Mesenchymal stem cell (in vitro differentiated cells and primary cell): ENCODE data around the gene GNAI2.
A peak's percentile ranks its signal among the peaks of the same experiment; 100 is the strongest.

Experiments
- DNase-seq: peaks from one replicate; pipeline ENCODE4 v3.0.0-alpha.2; 2013
- H2AFZ ChIP-seq: one replicate; pipeline ENCODE4 v1.6.1; 2013; ENCODE audit warnings: low read depth, mild to moderate bottlenecking, control low read depth, inconsistent platforms, low read length, moderate library complexity
- H2AK5ac ChIP-seq: 2 replicates; pipeline ENCODE4 v1.6.1; 2013; ENCODE audit warnings: low read length, moderate library complexity, mild to moderate bottlenecking, inconsistent platforms; ENCODE audit not compliant: severe bottlenecking
- H2BK120ac ChIP-seq: one replicate; pipeline ENCODE4 v1.6.1; 2013; ENCODE audit warnings: low read depth, mild to moderate bottlenecking, inconsistent platforms, low read length, moderate library complexity
- H2BK12ac ChIP-seq, 2 experiments: one replicate each; pipeline ENCODE4 v1.6.1; 2013; ENCODE audit warnings: inconsistent platforms in 2 of 2, low read length in 2 of 2, mild to moderate bottlenecking in 2 of 2, moderate library complexity in 2 of 2, control low read depth in 1 of 2
- H2BK15ac ChIP-seq: one replicate; pipeline ENCODE4 v1.6.1; 2013; ENCODE audit warnings: mild to moderate bottlenecking, low read depth, inconsistent platforms; ENCODE audit not compliant: poor library complexity, severe bottlenecking
- H2BK5ac ChIP-seq: 2 replicates; pipeline ENCODE4 v1.6.1; 2013; ENCODE audit warnings: low read depth, mild to moderate bottlenecking, low read length, control low read depth, inconsistent platforms; ENCODE audit not compliant: poor library complexity, severe bottlenecking
- H3K14ac ChIP-seq, 2 experiments: one replicate each; pipeline ENCODE4 v1.6.1; 2013; ENCODE audit warnings: inconsistent platforms in 2 of 2, low read length in 2 of 2, control low read depth in 1 of 2, mild to moderate bottlenecking in 1 of 2, moderate library complexity in 1 of 2
- H3K18ac ChIP-seq, 2 experiments: one replicate each; pipeline ENCODE4 v1.6.1; 2013; ENCODE audit warnings: inconsistent platforms in 2 of 2, low read length in 2 of 2, control low read depth in 1 of 2, low read depth in 1 of 2, mild to moderate bottlenecking in 1 of 2
- H3K23ac ChIP-seq, 2 experiments: one replicate each; pipeline ENCODE4 v1.6.1; 2013; ENCODE audit warnings: inconsistent platforms in 2 of 2, low read length in 2 of 2, mild to moderate bottlenecking in 2 of 2, moderate library complexity in 2 of 2, control low read depth in 1 of 2
- H3K27ac ChIP-seq: 2 replicates; pipeline ENCODE4 v1.5.1; 2013; ENCODE audit warnings: mild to moderate bottlenecking, moderate library complexity, low read length, control low read depth, inconsistent platforms; ENCODE audit not compliant: poor library complexity, severe bottlenecking
- H3K27me3 ChIP-seq, 2 experiments: 2 replicates each; pipeline versions ENCODE4 v1.6.1 to v1.7.0; 2013; ENCODE audit warnings: low read length in 2 of 2, mild to moderate bottlenecking in 2 of 2, moderate library complexity in 2 of 2, control low read depth in 1 of 2, inconsistent platforms in 1 of 2; ENCODE audit not compliant: control insufficient read depth in 1 of 2, insufficient read depth in 1 of 2
- H3K36me3 ChIP-seq, 2 experiments: 2 replicates each; pipeline versions ENCODE4 v1.6.1 to v1.7.0; 2013; ENCODE audit warnings: low read length in 2 of 2, control low read depth in 1 of 2, inconsistent platforms in 1 of 2, low read depth in 1 of 2, mild to moderate bottlenecking in 1 of 2; ENCODE audit not compliant: insufficient read depth in 2 of 2, control insufficient read depth in 1 of 2
- H3K4ac ChIP-seq, 2 experiments: one replicate each; pipeline ENCODE4 v1.6.1; 2013; ENCODE audit warnings: inconsistent platforms in 2 of 2, low read length in 2 of 2, mild to moderate bottlenecking in 2 of 2, moderate library complexity in 2 of 2, control low read depth in 1 of 2, low read depth in 1 of 2
- H3K4me1 ChIP-seq: 2 replicates; pipeline ENCODE4 v1.6.1; 2013; ENCODE audit warnings: low read depth, low read length, control low read depth; ENCODE audit not compliant: control insufficient read depth, insufficient read depth
- H3K4me2 ChIP-seq: 2 replicates; pipeline ENCODE4 v1.6.1; 2013; ENCODE audit warnings: low read length, mild to moderate bottlenecking, inconsistent platforms; ENCODE audit not compliant: poor library complexity, severe bottlenecking
- H3K4me3 ChIP-seq, 2 experiments: 2 replicates each; pipeline versions ENCODE4 v1.5.1 to v1.7.0; 2013; ENCODE audit warnings: low read length in 2 of 2, mild to moderate bottlenecking in 2 of 2, control low read depth in 1 of 2, low read depth in 1 of 2; ENCODE audit not compliant: insufficient read depth in 1 of 2
- H3K79me1 ChIP-seq: replicated peaks from 2 replicates; pipeline ENCODE4 v1.6.1; 2013; ENCODE audit warnings: mild to moderate bottlenecking, control low read depth, low read length, inconsistent platforms; ENCODE audit not compliant: poor library complexity, severe bottlenecking
- H3K9ac ChIP-seq: 2 replicates; pipeline ENCODE4 v1.7.0; 2013; ENCODE audit warnings: mild to moderate bottlenecking, low read length, moderate library complexity
- H3K9me3 ChIP-seq: 2 replicates; pipeline ENCODE4 v1.7.0; 2013; ENCODE audit warnings: mild to moderate bottlenecking, low read length; ENCODE audit not compliant: control insufficient read depth
- H4K8ac ChIP-seq: one replicate; pipeline ENCODE4 v1.6.1; 2013; ENCODE audit warnings: inconsistent platforms, mild to moderate bottlenecking, low read length, moderate library complexity
- H4K91ac ChIP-seq: one replicate; pipeline ENCODE4 v1.6.1; 2013; ENCODE audit warnings: mild to moderate bottlenecking, low read length, inconsistent platforms
- WGBS: methylation state at CpG from one replicate; pipeline ENCODE4 v1.1.7; 2013; ENCODE audit warnings: mixed read lengths; 5-methylcytosine and 5-hydroxymethylcytosine counted together

Gene GNAI2

GRCh38 chr3:50290161-50290641, 54.2 kb downstream of the GNAI2 start:
- Histone ChIP-seq H2BK15ac (no peak overlapping the region), H2BK5ac (no peak overlapping the region), H4K91ac (no peak overlapping the region), H3K4ac (no peak overlapping the region), H3K4me3 (no peak overlapping the region), H3K27me3 (no peaks in the 10 kb centered on the region), H3K4me1 (peaks cover 17% of the 10 kb centered on the region), H2AFZ (no peak overlapping the region), H3K18ac (no peak overlapping the region), H3K9me3 (no peaks in the 10 kb centered on the region), H3K4me2 (no peak overlapping the region), H2BK12ac (no peak overlapping the region), H3K9ac (no peak overlapping the region), H4K8ac (no peak overlapping the region), H3K23ac (no peak overlapping the region), H2BK120ac (no peak overlapping the region), H3K27ac (no peak overlapping the region), H3K36me3 (peaks cover 45 to 48% of the 10 kb centered on the region in 2 experiments), H2AK5ac (no peak overlapping the region), H3K79me1 (peaks cover 25% of the 10 kb centered on the region), H3K14ac (no peak overlapping the region)
- DNase-seq = no peak
- 98% methylated on average over 16 of the region's 16 CpGs for WGBS

DNA sequence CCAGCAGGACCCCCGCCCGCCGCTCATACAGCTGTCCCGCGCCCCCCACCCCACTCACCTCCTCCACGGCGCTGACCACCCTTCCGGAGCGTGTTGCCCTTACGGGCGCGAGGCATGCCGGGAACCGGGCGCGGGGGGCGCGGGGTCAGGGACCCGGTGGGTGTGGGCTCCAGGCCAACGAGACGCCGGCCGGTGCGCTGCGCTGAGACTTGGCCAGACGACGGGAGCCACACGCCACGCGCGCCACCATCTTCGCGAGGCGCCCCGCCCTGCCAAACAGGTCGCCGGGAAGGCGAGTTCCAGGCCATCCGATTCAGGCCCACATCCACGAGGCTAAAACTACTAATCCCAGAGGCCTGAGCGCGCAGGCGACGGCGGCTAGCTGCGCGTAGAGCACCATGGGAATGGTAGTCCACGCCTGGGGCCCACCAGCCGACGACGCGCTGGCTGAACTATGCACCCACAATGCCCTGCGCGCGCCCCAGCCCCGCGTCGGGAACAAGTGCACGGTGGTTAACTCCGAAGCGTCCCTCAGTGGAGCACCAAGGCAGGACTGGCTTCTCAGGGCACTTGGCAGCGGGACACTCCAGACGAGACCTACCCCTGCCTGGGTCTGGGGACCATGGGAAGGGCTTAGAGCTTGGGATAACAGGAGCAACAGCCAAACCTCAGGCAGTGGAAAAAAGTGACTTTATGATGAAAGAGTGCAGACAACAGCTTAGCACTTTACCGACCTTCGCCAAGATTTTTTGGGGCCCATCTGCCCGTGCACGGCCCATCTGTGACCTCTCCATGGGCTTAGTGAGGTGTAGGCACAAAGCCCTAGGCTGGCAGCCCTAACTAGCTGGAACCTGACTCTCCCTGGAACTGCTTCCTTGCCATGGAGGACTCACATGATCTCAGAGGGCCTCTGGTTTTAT, 56.4 kb downstream of the GNAI2 start, which contains the start of gene IFRD2:
IFRD2 (minus strand) TSS at position 271 of the 920 bp plus-strand sequence; CDS start at position 116, 155 bp downstream.
- H3K4ac ChIP-seq = peak within 1 kb of the TSS in 1 of 2 experiments; percentile 6
- no peak within 1 kb of the TSS for H2BK5ac ChIP-seq
- no peak within 1 kb of the TSS for H2BK12ac ChIP-seq
- peak within 1 kb of the TSS; percentile 43 for H2AFZ ChIP-seq
- H3K9ac ChIP-seq = peak within 1 kb of the TSS; percentile 95
- H2BK120ac ChIP-seq = peak within 1 kb of the TSS; percentile 21
- no peak within 1 kb of the TSS for H3K27ac ChIP-seq
- H4K8ac ChIP-seq = peak within 1 kb of the TSS; percentile 88
- no peaks in the 10 kb centered on the region for H3K9me3 ChIP-seq
- H2BK15ac ChIP-seq = peak within 1 kb of the TSS; percentile 9
- H2AK5ac ChIP-seq = no peak within 1 kb of the TSS
- H3K23ac ChIP-seq = no peak within 1 kb of the TSS
- no peak within 1 kb of the TSS for H3K14ac ChIP-seq
- peak; percentile 98 for DNase-seq
- H3K4me3 ChIP-seq = peak within 1 kb of the TSS; percentile 93 to 97
- peak within 1 kb of the TSS; percentile 73 for H3K18ac ChIP-seq
- 3% methylated on average over 67 of the region's 67 CpGs for WGBS
- peaks cover 37 to 41% of the 10 kb centered on the region in 2 experiments for H3K36me3 ChIP-seq
- H3K4me2 ChIP-seq = peak within 1 kb of the TSS; percentile 84
- H3K79me1 ChIP-seq = peaks cover 28% of the 10 kb centered on the region
- H3K4me1 ChIP-seq = peaks cover 17% of the 10 kb centered on the region
- peak within 1 kb of the TSS; percentile 55 for H4K91ac ChIP-seq
- H3K27me3 ChIP-seq = no peaks in the 10 kb centered on the region

DNA sequence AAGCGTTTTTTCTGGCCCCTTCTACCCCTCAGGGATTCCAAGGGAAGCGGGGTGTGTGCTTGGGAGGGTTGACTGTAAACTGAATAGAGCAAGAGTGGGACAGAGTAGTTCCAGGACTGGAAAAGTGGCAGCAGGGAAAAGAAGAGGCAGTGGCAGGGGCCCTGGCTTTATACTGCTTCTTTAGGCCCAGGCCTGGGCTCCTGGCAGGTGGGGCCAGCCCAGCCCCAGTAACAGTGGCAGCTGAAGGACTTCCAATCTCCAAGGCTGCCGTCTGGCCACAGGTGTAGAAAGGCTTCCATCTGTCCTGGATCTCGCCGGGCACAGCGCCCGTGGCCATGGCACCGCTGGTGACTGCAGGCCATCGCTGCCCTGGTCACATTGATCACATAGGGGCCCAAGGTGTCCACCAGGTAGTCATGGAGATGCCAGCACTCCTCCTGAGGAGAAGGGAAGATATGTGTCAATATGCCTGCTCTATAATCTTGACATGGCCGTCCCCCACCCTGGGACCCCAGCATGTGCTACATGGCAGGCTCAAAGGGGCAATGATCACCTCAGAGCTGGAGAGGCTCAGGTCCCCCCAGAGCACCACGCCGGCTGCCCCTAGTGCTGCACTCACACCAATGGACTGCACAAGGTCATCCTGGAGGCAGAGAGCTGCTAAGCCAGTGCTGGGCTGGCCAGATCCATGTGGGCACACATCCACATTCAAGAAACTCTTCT, 57.2 kb downstream of the GNAI2 start:
- Histone ChIP-seq H2BK120ac (no peak overlapping the region), H3K4ac (no peak overlapping the region), H2BK12ac (no peak overlapping the region), H3K23ac (no peak overlapping the region), H3K79me1 (peaks cover 30% of the 10 kb centered on the region), H3K4me3 (peak overlapping the region in 1 of 2 experiments; percentile 97), H2AFZ (no peak overlapping the region), H3K9me3 (no peaks in the 10 kb centered on the region), H3K9ac (peak overlapping the region; percentile 88), H2BK5ac (no peak overlapping the region), H3K14ac (no peak overlapping the region), H2BK15ac (no peak overlapping the region), H4K91ac (no peak overlapping the region), H3K36me3 (peaks cover 28 to 36% of the 10 kb centered on the region in 2 experiments), H3K18ac (no peak overlapping the region), H2AK5ac (no peak overlapping the region), H4K8ac (peak overlapping the region; percentile 25), H3K4me1 (peaks cover 19% of the 10 kb centered on the region), H3K4me2 (no peak overlapping the region), H3K27me3 (no peaks in the 10 kb centered on the region), H3K27ac (no peak overlapping the region)
- WGBS = 90% methylated on average over 12 of the region's 12 CpGs
- no peak for DNase-seq

DNA sequence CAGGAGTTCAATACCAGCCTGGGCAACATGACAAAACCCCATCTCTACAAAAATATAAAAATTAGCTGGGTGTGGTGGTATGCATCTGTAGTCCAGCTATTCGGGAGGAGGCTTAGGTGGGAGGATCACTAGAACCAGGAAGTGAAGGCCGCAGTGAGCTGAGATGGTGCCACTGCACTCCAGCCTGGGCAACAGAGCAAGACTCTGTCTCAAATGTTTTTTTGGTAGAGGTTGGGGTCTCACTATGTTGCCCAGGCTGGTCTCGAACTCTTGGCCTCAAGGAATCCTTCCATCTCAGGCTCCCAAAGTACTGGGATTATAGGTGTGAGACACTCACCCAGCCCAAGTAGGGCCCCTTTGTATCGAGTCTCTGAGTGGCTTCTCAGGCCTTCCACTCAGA, 58.1 kb downstream of the GNAI2 start:
- Histone ChIP-seq H3K4me3 (no peak overlapping the region), H2BK12ac (no peak overlapping the region), H3K36me3 (peaks cover 20 to 28% of the 10 kb centered on the region in 2 experiments), H3K27me3 (no peaks in the 10 kb centered on the region), H3K14ac (no peak overlapping the region), H2AFZ (no peak overlapping the region), H4K8ac (no peak overlapping the region), H2BK120ac (no peak overlapping the region), H3K23ac (no peak overlapping the region), H3K9me3 (no peaks in the 10 kb centered on the region), H4K91ac (no peak overlapping the region), H3K27ac (no peak overlapping the region), H3K4ac (no peak overlapping the region), H3K9ac (no peak overlapping the region), H2BK15ac (no peak overlapping the region), H2BK5ac (no peak overlapping the region), H3K18ac (no peak overlapping the region), H3K79me1 (peaks cover 27% of the 10 kb centered on the region), H3K4me1 (peaks cover 24% of the 10 kb centered on the region), H3K4me2 (no peak overlapping the region), H2AK5ac (no peak overlapping the region)
- WGBS = 85% methylated on average over 4 of the region's 4 CpGs
- DNase-seq = no peak
